OCI-LY7 (cell line): ENCODE data around the gene TRPM3. TPM values are rescaled to one million over a fixed set of nuclear protein-coding genes. Genes with fewer than 3 reads are reported as not detected.

Source experiments
- BruUV-seq: library from RNA; stranded (reverse); fragments of 400-500 nt; replicated peaks from 2 replicates; lab custom pipeline; 2021; lab: Mats Ljungman, UMichigan
- CTCF ChIA-PET: fragments of 300-600 bp; sonication (Branson Sonifier 250); formaldehyde crosslinking; loops from one replicate; lab custom pipeline; 2022; ENCODE audit warnings: antibody characterized with exemption; ENCODE audit not compliant: unreplicated experiment; lab: Charles Lee
- POLR2A ChIA-PET: fragments of 300-600 bp; sonication (Branson Sonifier 250); formaldehyde crosslinking; loops from one replicate; lab custom pipeline; 2022; ENCODE audit warnings: antibody characterized with exemption; lab: Charles Lee
- DNase-seq: peaks from one replicate; pipeline ENCODE4 v3.0.0-alpha.2; 2015; ENCODE audit warnings: low spot score
- H2AFZ ChIP-seq: fragments of 200-600 bp; sonication (generic), shearing (Covaris generic); 2 replicates; pipeline ENCODE4 v1.6.1; 2014; ENCODE audit warnings: mild to moderate bottlenecking, antibody characterized with exemption, low read length, moderate library complexity
- H3K27ac ChIP-seq: fragments of 200-600 bp; sonication (generic); 2 replicates; pipeline ENCODE4 v1.5.1; 2014; ENCODE audit warnings: mixed run types, low read depth, mild to moderate bottlenecking, moderate library complexity, low read length, inconsistent platforms; ENCODE audit not compliant: poor library complexity, severe bottlenecking
- H3K36me3 ChIP-seq: fragments of 200-600 bp; sonication (generic); 2 replicates; pipeline ENCODE4 v1.6.1; 2014; ENCODE audit warnings: mild to moderate bottlenecking, antibody characterized with exemption, low read length, moderate library complexity, mixed read lengths; ENCODE audit not compliant: insufficient read depth
- H3K4me1 ChIP-seq: fragments of 200-600 bp; sonication (generic); 2 replicates; pipeline ENCODE4 v1.5.1; 2014; ENCODE audit warnings: mild to moderate bottlenecking, low read length; ENCODE audit not compliant: insufficient read depth, poor library complexity, severe bottlenecking
- H3K4me2 ChIP-seq: fragments of 200-600 bp; sonication (generic); 2 replicates; pipeline ENCODE4 v1.6.1; 2014; ENCODE audit warnings: mild to moderate bottlenecking, low read length
- H3K4me3 ChIP-seq: fragments of 200-600 bp; sonication (generic); 2 replicates; pipeline ENCODE4 v1.5.1; 2014; ENCODE audit warnings: mild to moderate bottlenecking, low read depth, low read length; ENCODE audit not compliant: poor library complexity, severe bottlenecking
- H3K79me2 ChIP-seq: fragments of 200-600 bp; sonication (generic); 2 replicates; pipeline ENCODE4 v1.6.1; 2016; ENCODE audit warnings: low read depth, mild to moderate bottlenecking, low read length, moderate library complexity, mixed read lengths; ENCODE audit not compliant: insufficient read depth
- H3K9me2 ChIP-seq: fragments of 200-600 bp; sonication (generic); 2 replicates; pipeline ENCODE4 v1.6.1; 2016; ENCODE audit warnings: mild to moderate bottlenecking, low read length, mixed read lengths; ENCODE audit not compliant: insufficient read depth
- H3K9me3 ChIP-seq: fragments of 200-600 bp; sonication (generic); 2 replicates; pipeline ENCODE4 v1.6.1; 2014; ENCODE audit warnings: mild to moderate bottlenecking, mixed run types, low read length, mixed read lengths
- H4K20me1 ChIP-seq: fragments of 200-600 bp; sonication (generic); 2 replicates; pipeline ENCODE4 v1.6.1; 2014; ENCODE audit warnings: mild to moderate bottlenecking, antibody characterized with exemption, low read length, moderate library complexity, mixed read lengths; ENCODE audit not compliant: insufficient read depth
- EZH2phosphoT487 ChIP-seq: fragments of 200-600 bp; sonication (generic); IDR thresholded peaks from 2 replicates; pipeline ENCODE4 v1.6.1; 2018; ENCODE audit warnings: low read depth, borderline replicate concordance, mild to moderate bottlenecking, mixed run types, antibody characterized with exemption, low read length, moderate library complexity, mixed read lengths
- intact Hi-C: fragments of 100-400 bp; cut with micrococcal nuclease; formaldehyde crosslinking; loops from one replicate; pipeline ENCODE4 v1.10.0; 2022; ENCODE audit not compliant: unreplicated experiment
- total RNA-seq, 2 experiments: library from RNA; depleted of rRNA in 1 of 2; stranded (reverse); fragments of >200 nt in 1 of 2; shearing (Covaris generic) in 1 of 2; gene quantifications; 2 replicates each; pipeline ENCODE4 v1.2.3, GENCODE V29; 2014 to 2022
- TF ChIP-seq, protein P1 (sequence below): fragments of 200-600 bp; sonication (generic); conservative IDR thresholded peaks from 2 replicates; pipeline ENCODE4 v1.5.1; 2014; ENCODE audit warnings: mild to moderate bottlenecking, antibody characterized with exemption, low read length, moderate library complexity, mixed read lengths

The TRPM3 gene
- total RNA-seq, 2 experiments from 2014 or later, result not detected

DNA sequence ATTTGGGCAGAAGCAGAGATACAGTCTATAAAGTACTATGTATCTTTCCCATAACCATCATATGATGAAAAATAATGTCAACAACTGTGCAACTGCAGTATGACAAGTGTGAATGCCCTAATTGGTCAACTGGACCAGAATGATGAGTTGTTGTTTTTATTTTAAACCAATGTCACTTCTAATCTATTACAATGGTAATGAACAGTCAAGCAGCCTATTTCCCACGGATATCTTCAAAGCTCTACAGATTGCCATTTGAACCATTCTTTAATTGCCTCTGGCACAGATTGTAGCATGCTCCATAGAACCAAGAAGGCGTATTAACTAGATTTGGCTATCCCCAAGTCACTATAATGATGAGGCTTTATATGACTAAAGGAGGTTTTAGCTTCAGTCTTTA is 233.6 kb downstream of the TRPM3 start:
- Histone ChIP-seq H3K4me2 (no peak overlapping the region), H3K79me2 (no peaks in the 10 kb centered on the region), H4K20me1 (no peaks in the 10 kb centered on the region), H3K9me3 (no peaks in the 10 kb centered on the region), H3K27ac (no peak overlapping the region), H2AFZ (no peak overlapping the region), H3K9me2 (no peaks in the 10 kb centered on the region), H3K36me3 (no peaks in the 10 kb centered on the region), H3K4me1 (no peaks in the 10 kb centered on the region), H3K4me3 (no peak overlapping the region)
- TF ChIP-seq EZH2phosphoT487, result no peak
- TF ChIP-seq, protein P1, sequence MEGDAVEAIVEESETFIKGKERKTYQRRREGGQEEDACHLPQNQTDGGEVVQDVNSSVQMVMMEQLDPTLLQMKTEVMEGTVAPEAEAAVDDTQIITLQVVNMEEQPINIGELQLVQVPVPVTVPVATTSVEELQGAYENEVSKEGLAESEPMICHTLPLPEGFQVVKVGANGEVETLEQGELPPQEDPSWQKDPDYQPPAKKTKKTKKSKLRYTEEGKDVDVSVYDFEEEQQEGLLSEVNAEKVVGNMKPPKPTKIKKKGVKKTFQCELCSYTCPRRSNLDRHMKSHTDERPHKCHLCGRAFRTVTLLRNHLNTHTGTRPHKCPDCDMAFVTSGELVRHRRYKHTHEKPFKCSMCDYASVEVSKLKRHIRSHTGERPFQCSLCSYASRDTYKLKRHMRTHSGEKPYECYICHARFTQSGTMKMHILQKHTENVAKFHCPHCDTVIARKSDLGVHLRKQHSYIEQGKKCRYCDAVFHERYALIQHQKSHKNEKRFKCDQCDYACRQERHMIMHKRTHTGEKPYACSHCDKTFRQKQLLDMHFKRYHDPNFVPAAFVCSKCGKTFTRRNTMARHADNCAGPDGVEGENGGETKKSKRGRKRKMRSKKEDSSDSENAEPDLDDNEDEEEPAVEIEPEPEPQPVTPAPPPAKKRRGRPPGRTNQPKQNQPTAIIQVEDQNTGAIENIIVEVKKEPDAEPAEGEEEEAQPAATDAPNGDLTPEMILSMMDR, result no peak
- DNase-seq, result no peak
- no TSS peak for BruUV-seq
- ChIA-PET POLR2A (interaction anchor here (0.7 kb wide), 1 partner anchor 37 kb away, joined by 4 read pairs; no protein-coding TSS in a partner anchor), CTCF (no interaction called here)
- intact Hi-C loops, result no loop called here

- Histone ChIP-seq H3K79me2 (no peaks in the 10 kb centered on the region), H3K4me2 (no peak overlapping the region), H4K20me1 (no peaks in the 10 kb centered on the region), H3K4me1 (no peaks in the 10 kb centered on the region), H3K27ac (no peak overlapping the region), H3K4me3 (no peak overlapping the region), H3K9me2 (no peaks in the 10 kb centered on the region), H3K36me3 (no peaks in the 10 kb centered on the region), H3K9me3 (no peaks in the 10 kb centered on the region), H2AFZ (no peak overlapping the region)
- POLR2A ChIA-PET, result interaction anchor here (0.8 kb wide), 1 partner anchor 145 kb away, joined by 3 read pairs; no protein-coding TSS in a partner anchor
- TF ChIP-seq, protein P1, result no peak
- no peak for TF ChIP-seq EZH2phosphoT487
- intact Hi-C loops, result no loop called here
- CTCF ChIA-PET, result no interaction called here
- DNase-seq, result no peak
- no TSS peak for BruUV-seq
Measured at GRCh38 chr9:70883963-70884793, 237.2 kb downstream of the TRPM3 start.

GRCh38 chr9:70883056-70883455 is 238.4 kb downstream of the TRPM3 start:
- H3K9me3 ChIP-seq, result no peaks in the 10 kb centered on the region
- H2AFZ ChIP-seq, result no peak overlapping the region
- POLR2A ChIA-PET, result no interaction called here
- H3K27ac ChIP-seq, result no peak overlapping the region
- DNase-seq, result no peak
- no peaks in the 10 kb centered on the region for H3K9me2 ChIP-seq
- H4K20me1 ChIP-seq, result no peaks in the 10 kb centered on the region
- no peaks in the 10 kb centered on the region for H3K79me2 ChIP-seq
- CTCF ChIA-PET, result no interaction called here
- intact Hi-C loops, result no loop called here
- no TSS peak for BruUV-seq
- H3K4me2 ChIP-seq, result no peak overlapping the region
- no peaks in the 10 kb centered on the region for H3K36me3 ChIP-seq
- no peak for TF ChIP-seq EZH2phosphoT487
- TF ChIP-seq, protein P1, result no peak
- no peaks in the 10 kb centered on the region for H3K4me1 ChIP-seq
- H3K4me3 ChIP-seq, result no peak overlapping the region
